ENCODE results near the gene EXOSC7. TPM values are rescaled to one million over a fixed set of nuclear protein-coding genes. Genes with fewer than 3 reads are reported as not detected.
A peak's percentile ranks its signal among the peaks of the same experiment; 100 is the strongest.

The EXOSC7 gene
- total RNA-seq, 2 donors from 2014 or later, result 43.3 to 45.9 TPM

- peaks cover 0 to 11% of the 10 kb centered on the region in 2 donors for H3K4me1 ChIP-seq (ENCODE audit: control insufficient read depth in 1 of 2, low read depth in 2 of 2)
- H3K27me3 ChIP-seq (replicated peaks; ENCODE audit: insufficient read depth), result no peaks in the 10 kb centered on the region
- H3K36me3 ChIP-seq, result no peaks in the 10 kb centered on the region
- ATAC-seq (ENCODE audit: insufficient number of reproducible peaks, low FRiP score, low read depth) (no peak), DNase-seq (ENCODE audit: low spot score) (no peak)
- TF ChIP-seq, protein P1, sequence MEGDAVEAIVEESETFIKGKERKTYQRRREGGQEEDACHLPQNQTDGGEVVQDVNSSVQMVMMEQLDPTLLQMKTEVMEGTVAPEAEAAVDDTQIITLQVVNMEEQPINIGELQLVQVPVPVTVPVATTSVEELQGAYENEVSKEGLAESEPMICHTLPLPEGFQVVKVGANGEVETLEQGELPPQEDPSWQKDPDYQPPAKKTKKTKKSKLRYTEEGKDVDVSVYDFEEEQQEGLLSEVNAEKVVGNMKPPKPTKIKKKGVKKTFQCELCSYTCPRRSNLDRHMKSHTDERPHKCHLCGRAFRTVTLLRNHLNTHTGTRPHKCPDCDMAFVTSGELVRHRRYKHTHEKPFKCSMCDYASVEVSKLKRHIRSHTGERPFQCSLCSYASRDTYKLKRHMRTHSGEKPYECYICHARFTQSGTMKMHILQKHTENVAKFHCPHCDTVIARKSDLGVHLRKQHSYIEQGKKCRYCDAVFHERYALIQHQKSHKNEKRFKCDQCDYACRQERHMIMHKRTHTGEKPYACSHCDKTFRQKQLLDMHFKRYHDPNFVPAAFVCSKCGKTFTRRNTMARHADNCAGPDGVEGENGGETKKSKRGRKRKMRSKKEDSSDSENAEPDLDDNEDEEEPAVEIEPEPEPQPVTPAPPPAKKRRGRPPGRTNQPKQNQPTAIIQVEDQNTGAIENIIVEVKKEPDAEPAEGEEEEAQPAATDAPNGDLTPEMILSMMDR (IDR thresholded peaks at IDR 0.05), result no peak
- H3K27ac ChIP-seq, result no peak overlapping the region
- H3K4me3 ChIP-seq, result no peak overlapping the region
- no peaks in the 10 kb centered on the region for H3K9me3 ChIP-seq
These were observed 11.3 kb downstream of the EXOSC7 start for GRCh38 chr3:44987332-44987731.

- no peak overlapping the region for H3K27ac ChIP-seq
- H3K27me3 ChIP-seq (replicated peaks; ENCODE audit: insufficient read depth), result no peaks in the 10 kb centered on the region
- no peak for ATAC-seq (ENCODE audit: insufficient number of reproducible peaks, low FRiP score, low read depth)
- TF ChIP-seq, protein P1 (IDR thresholded peaks at IDR 0.05), result peak; percentile 25
- peaks cover 0 to 7% of the 10 kb centered on the region in 2 donors for H3K4me1 ChIP-seq (ENCODE audit: control insufficient read depth in 1 of 2, low read depth in 2 of 2)
- DNase-seq (ENCODE audit: low spot score), result no peak
- H3K9me3 ChIP-seq, result no peaks in the 10 kb centered on the region
- H3K4me3 ChIP-seq, result no peak overlapping the region
- H3K36me3 ChIP-seq, result no peaks in the 10 kb centered on the region
These were observed 12.0 kb downstream of the EXOSC7 start for GRCh38 chr3:44988073-44988472.

GRCh38 chr3:44989141-44989540 is 13.1 kb downstream of the EXOSC7 start:
- DNase-seq (ENCODE audit: low spot score) (no peak), ATAC-seq (ENCODE audit: insufficient number of reproducible peaks, low FRiP score, low read depth) (no peak)
- Histone ChIP-seq H3K27ac (no peak overlapping the region), H3K4me3 (no peak overlapping the region), H3K27me3 (replicated peaks; ENCODE audit: insufficient read depth) (no peaks in the 10 kb centered on the region), H3K36me3 (no peaks in the 10 kb centered on the region), H3K4me1 (ENCODE audit: control insufficient read depth in 1 of 2, low read depth in 2 of 2) (no peaks in the 10 kb centered on the region), H3K9me3 (no peaks in the 10 kb centered on the region)
- TF ChIP-seq, protein P1 (IDR thresholded peaks at IDR 0.05), result no peak

DNA sequence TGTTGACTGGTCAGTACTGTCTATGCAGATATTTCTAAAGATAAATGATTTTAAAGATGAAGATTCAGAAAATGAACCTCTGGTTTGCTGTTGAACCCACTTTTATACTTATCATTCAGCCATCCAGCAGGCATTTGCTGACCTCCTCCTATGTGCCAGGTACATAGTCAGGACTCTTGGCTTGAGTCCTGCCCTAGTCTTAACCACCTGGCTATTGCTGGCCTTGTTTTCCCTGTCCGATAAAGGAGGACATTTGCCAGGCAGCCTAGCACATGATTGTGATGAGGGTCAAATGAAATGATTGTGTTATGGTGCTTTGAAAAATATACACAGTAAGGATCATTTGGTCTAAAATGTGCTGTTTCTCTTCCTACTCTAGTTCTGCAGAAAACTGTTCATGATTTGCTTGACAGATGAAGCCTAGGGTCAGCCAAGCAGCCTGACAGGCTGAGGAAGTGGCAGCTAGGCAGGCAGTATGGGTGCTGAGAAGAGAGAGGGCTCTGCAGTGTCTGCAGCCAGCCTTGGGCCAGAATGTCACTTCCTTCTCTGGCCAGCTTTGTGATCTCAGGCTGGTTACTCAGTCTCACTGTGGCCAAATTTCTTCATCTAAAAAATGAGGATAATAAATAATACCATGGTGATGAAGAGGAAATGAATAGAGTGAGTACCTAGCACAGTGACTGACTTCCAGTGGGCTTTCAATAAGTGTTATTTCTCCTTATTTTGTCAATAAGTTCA is 13.8 kb downstream of the EXOSC7 start:
- no peak overlapping the region for H3K27ac ChIP-seq
- H3K9me3 ChIP-seq, result no peaks in the 10 kb centered on the region
- H3K4me3 ChIP-seq, result no peak overlapping the region
- no peak for ATAC-seq (ENCODE audit: insufficient number of reproducible peaks, low FRiP score, low read depth)
- peaks cover 0 to under 1% of the 10 kb centered on the region in 2 donors for H3K4me1 ChIP-seq (ENCODE audit: control insufficient read depth in 1 of 2, low read depth in 2 of 2)
- TF ChIP-seq, protein P1 (IDR thresholded peaks at IDR 0.05), result no peak
- DNase-seq (ENCODE audit: low spot score), result no peak
- H3K27me3 ChIP-seq (replicated peaks; ENCODE audit: insufficient read depth), result no peaks in the 10 kb centered on the region
- H3K36me3 ChIP-seq, result no peaks in the 10 kb centered on the region

- H3K27ac ChIP-seq, result no peak overlapping the region
- no peaks in the 10 kb centered on the region for H3K9me3 ChIP-seq
- ATAC-seq (ENCODE audit: insufficient number of reproducible peaks, low FRiP score, low read depth) (no peak), DNase-seq (ENCODE audit: low spot score) (no peak)
- TF ChIP-seq, protein P1 (IDR thresholded peaks at IDR 0.05), result no peak
- no peaks in the 10 kb centered on the region for H3K27me3 ChIP-seq (replicated peaks; ENCODE audit: insufficient read depth)
- H3K4me3 ChIP-seq, result no peak overlapping the region
- no peaks in the 10 kb centered on the region for H3K36me3 ChIP-seq
- H3K4me1 ChIP-seq (ENCODE audit: control insufficient read depth in 1 of 2, low read depth in 2 of 2), result peaks cover 8 to 12% of the 10 kb centered on the region in 2 donors
These were observed 15.3 kb downstream of the EXOSC7 start for GRCh38 chr3:44991326-44991725.

Data from thoracic aorta (tissue), 2 donors.